GM18951 (cell line): ENCODE measurements around the gene ADD1.
"Not testable (repeated sequence)": the region's sequence is repeated elsewhere in the genome, so short reads cannot be mapped to it uniquely, and the experiment has no call there.

Experiments used
- POLR2A ChIP-seq: IDR thresholded peaks from 4 replicates; pipeline ENCODE4 v1.6.1; 2011; ENCODE audit warnings: mild to moderate bottlenecking; ENCODE audit not compliant: insufficient read length, insufficient read depth; ENCODE audit errors: extremely low read depth
- in situ Hi-C: fragments of 300-500 bp; cut with MboI; formaldehyde crosslinking; loops from one replicate; pipeline ENCODE4 v1.12.0; 2022; ENCODE audit warnings: low sequenced_read_pairs, mixed read lengths, inconsistent platforms; ENCODE audit not compliant: unreplicated experiment

Gene ADD1

GRCh38 chr4:2942037-2942531, 98.4 kb downstream of the ADD1 start:
- in situ Hi-C loops = no loop called here
- TF ChIP-seq POLR2A = peak; percentile 9

GRCh38 chr4:2942532-2943363, 99.1 kb downstream of the ADD1 start:
- TF ChIP-seq POLR2A = peak; percentile 7
- in situ Hi-C loops = no loop called here

- in situ Hi-C loops = no loop called here
- TF ChIP-seq POLR2A = no peak
These were observed 99.9 kb downstream of the ADD1 start for GRCh38 chr4:2943364-2944090.

- TF ChIP-seq POLR2A = no peak
- in situ Hi-C loops = no loop called here
These were observed 100.4 kb downstream of the ADD1 start for GRCh38 chr4:2944091-2944482.

GRCh38 chr4:2944586-2945526, 101.2 kb downstream of the ADD1 start:
- no peak for TF ChIP-seq POLR2A
- in situ Hi-C loops = no loop called here

- in situ Hi-C loops = not testable (repeated sequence)
These were observed 102.3 kb downstream of the ADD1 start for GRCh38 chr4:2945619-2946604.

- in situ Hi-C loops = no loop called here
- no peak for TF ChIP-seq POLR2A
These were observed 103.4 kb downstream of the ADD1 start for GRCh38 chr4:2946812-2947600.

GRCh38 chr4:2947926-2948325, 104.3 kb downstream of the ADD1 start:
- no peak for TF ChIP-seq POLR2A
- in situ Hi-C loops = no loop called here

GRCh38 chr4:2948895-2949781, 105.5 kb downstream of the ADD1 start:
- no peak for TF ChIP-seq POLR2A
- in situ Hi-C loops = no loop called here

GRCh38 chr4:2949782-2950125, 106.1 kb downstream of the ADD1 start:
- in situ Hi-C loops = no loop called here
- no peak for TF ChIP-seq POLR2A
